GM12878 (cell line): ENCODE results near the gene ARGLU1. TPM values are rescaled to one million over a fixed set of nuclear protein-coding genes. Genes with fewer than 3 reads are reported as not detected.

Experiments used
- DPF2 ChIP-seq: fragments of 450-650 bp; IDR thresholded peaks from 2 replicates; pipeline ENCODE4 v1.6.1; 2017; ENCODE audit warnings: mild to moderate bottlenecking
- EP300 ChIP-seq, 2 experiments: fragments of 150-350 bp in 1 of 2; IDR thresholded peaks; 2 replicates each; pipeline ENCODE4 v1.6.1; 2011 to 2012; ENCODE audit warnings: low read depth in 2 of 2, low read length in 2 of 2, borderline replicate concordance in 1 of 2, improper control_type of control experiment in 1 of 2, inconsistent platforms in 1 of 2; ENCODE audit not compliant: control insufficient read depth in 1 of 2
- FOXM1 ChIP-seq: IDR thresholded peaks from 2 replicates; pipeline ENCODE4 v1.6.1; 2012; ENCODE audit warnings: low read depth, mild to moderate bottlenecking, inconsistent platforms, low read length, moderate library complexity
- HDAC2 ChIP-seq: fragments of 200-600 bp; sonication (generic); IDR thresholded peaks from 2 replicates; pipeline ENCODE4 v1.6.1; 2017
- HDGF ChIP-seq: fragments of 450-650 bp; IDR thresholded peaks from 2 replicates; pipeline ENCODE4 v1.6.1; 2016; ENCODE audit warnings: antibody characterized with exemption
- LARP7 ChIP-seq: fragments of 450-650 bp; IDR thresholded peaks from 2 replicates; pipeline ENCODE4 v1.6.1; 2017; ENCODE audit warnings: mild to moderate bottlenecking
- MEF2A ChIP-seq: IDR thresholded peaks from 2 replicates; pipeline ENCODE4 v1.6.1; 2011; ENCODE audit warnings: low read depth, mild to moderate bottlenecking, low read length, moderate library complexity; ENCODE audit not compliant: insufficient read depth
- PAX5 ChIP-seq: IDR thresholded peaks from 2 replicates; pipeline ENCODE4 v1.6.1; 2011; ENCODE audit warnings: low read depth, low read length, borderline replicate concordance
- RBBP5 ChIP-seq: fragments of 200-600 bp; sonication (generic); conservative IDR thresholded peaks from 2 replicates; pipeline ENCODE4 v1.6.1; 2016
- RCOR1 ChIP-seq: conservative IDR thresholded peaks from 2 replicates; pipeline ENCODE4 v1.6.1; 2012; ENCODE audit warnings: low read depth, low read length, improper control_type of control experiment
- SIX5 ChIP-seq: IDR thresholded peaks from 2 replicates; pipeline ENCODE4 v1.6.1; 2011; ENCODE audit warnings: mild to moderate bottlenecking, low read depth, low read length, moderate library complexity; ENCODE audit not compliant: severe bottlenecking
- SUPT20H ChIP-seq: IDR thresholded peaks from 2 replicates; pipeline ENCODE4 v1.6.1; 2011; ENCODE audit warnings: low read depth, mild to moderate bottlenecking, low read length, moderate library complexity, borderline replicate concordance; ENCODE audit not compliant: control insufficient read depth
- SUZ12 ChIP-seq: fragments of 200-600 bp; sonication (generic); IDR thresholded peaks from one replicate; pipeline ENCODE4 v1.6.1; 2018; ENCODE audit warnings: antibody characterized with exemption, mild to moderate bottlenecking; ENCODE audit not compliant: unreplicated experiment
- TBL1XR1 ChIP-seq: IDR thresholded peaks from 2 replicates; pipeline ENCODE4 v1.6.1; 2012; ENCODE audit warnings: low read depth, low read length, improper control_type of control experiment
- ZNF274 ChIP-seq: IDR thresholded peaks from one replicate; pipeline ENCODE4 v1.8.0; 2011; ENCODE audit not compliant: insufficient read length, insufficient read depth
- polyA plus RNA-seq, 11 experiments: library from polyadenylated mRNA; depleted of rRNA in 4 of 11; unstranded in 6 of 11; stranded (reverse) in 5 of 11; fragments of >200 nt; fragmentation: Nextera tagmentation in 4 of 11; fragmentation: Illumina TruSeq in 1 of 11; extraction: Ambion mirVana in 4 of 11; extraction: Trizol in 1 of 11; gene quantifications; 1 replicate in 1 of 11; 2 replicates in 10 of 11; pipeline versions ENCODE4 v1.2.1 to v1.2.3, GENCODE V29; 2011 to 2016; ENCODE audit warnings: inconsistent platforms in 2 of 11, missing spikeins in 2 of 11, low read depth in 1 of 11
- total RNA-seq, 4 experiments: library from RNA; depleted of rRNA in 3 of 4; stranded (reverse); fragments of >200 nt in 3 of 4; fragmentation: Illumina TruSeq in 1 of 4; extraction: Trizol in 1 of 4; gene quantifications; 2 replicates each; pipeline versions ENCODE4 v1.2.1 to v1.2.3, GENCODE V29; 2013 to 2021
- TF ChIP-seq, protein P1 (sequence below): fragments of 450-650 bp; IDR thresholded peaks from 2 replicates; pipeline ENCODE4 v1.6.1; 2017; ENCODE audit warnings: mild to moderate bottlenecking
- TF ChIP-seq, protein P2 (sequence below): fragments of 450-650 bp; IDR thresholded peaks from 2 replicates; pipeline ENCODE4 v1.6.1; 2017; ENCODE audit warnings: mild to moderate bottlenecking, moderate library complexity
- TF ChIP-seq, protein P3 (sequence below): fragments of 150-350 bp; IDR thresholded peaks from 2 replicates; pipeline ENCODE4 v1.6.1; 2016; ENCODE audit warnings: low read depth, low read length

ARGLU1 gene
- total and polyA plus RNA-seq, 10 of the 15 experiments (the other 5 are each of a cell fraction or from before 2014, with no cell fraction given) = 47.1 to 197 (median 98.3) TPM

DNA sequence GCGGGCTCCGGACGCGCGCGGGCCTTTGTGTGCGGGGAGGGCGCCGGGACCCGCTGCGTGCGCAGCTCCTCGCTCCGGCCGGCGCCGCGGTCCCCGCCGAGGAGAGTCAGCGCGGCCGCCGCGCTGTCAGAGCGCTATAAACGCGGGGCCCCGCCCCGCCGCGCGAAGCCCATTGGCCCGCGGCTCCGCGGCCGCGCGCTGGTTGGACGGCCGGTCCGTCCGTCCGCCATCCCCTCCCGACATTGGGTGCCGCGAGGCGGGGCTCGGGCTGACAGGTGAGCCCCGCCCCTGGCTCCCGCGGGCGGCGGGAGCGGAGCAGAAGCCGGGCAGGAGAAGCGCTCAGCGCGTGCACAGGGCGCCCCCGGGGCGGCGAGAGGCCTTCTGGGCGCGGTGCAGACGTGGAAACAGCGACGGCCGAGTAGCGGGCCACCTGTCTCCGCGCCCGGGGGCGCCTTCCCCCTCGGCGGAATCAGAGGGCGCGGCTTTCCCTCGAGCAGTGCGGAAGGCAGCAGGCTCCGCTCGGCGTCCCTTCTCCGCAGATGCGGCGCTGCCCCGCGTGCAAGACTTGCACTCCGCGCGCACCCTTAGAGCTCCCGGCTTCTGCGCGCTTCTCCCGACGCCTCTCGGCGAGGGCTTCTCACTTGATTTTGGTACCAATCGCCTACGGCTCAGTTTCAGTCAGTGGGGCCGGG lies 32.2 kb downstream of the ARGLU1 start, which contains the start of gene EFNB2 (continued):
- TF ChIP-seq, protein P1, sequence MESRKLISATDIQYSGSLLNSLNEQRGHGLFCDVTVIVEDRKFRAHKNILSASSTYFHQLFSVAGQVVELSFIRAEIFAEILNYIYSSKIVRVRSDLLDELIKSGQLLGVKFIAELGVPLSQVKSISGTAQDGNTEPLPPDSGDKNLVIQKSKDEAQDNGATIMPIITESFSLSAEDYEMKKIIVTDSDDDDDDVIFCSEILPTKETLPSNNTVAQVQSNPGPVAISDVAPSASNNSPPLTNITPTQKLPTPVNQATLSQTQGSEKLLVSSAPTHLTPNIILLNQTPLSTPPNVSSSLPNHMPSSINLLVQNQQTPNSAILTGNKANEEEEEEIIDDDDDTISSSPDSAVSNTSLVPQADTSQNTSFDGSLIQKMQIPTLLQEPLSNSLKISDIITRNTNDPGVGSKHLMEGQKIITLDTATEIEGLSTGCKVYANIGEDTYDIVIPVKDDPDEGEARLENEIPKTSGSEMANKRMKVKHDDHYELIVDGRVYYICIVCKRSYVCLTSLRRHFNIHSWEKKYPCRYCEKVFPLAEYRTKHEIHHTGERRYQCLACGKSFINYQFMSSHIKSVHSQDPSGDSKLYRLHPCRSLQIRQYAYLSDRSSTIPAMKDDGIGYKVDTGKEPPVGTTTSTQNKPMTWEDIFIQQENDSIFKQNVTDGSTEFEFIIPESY = no peak
- TF ChIP-seq EP300 (IDR thresholded peaks at IDR 0.05; ENCODE audit: borderline replicate concordance in 1 of 2, control insufficient read depth in 1 of 2, low read depth in 2 of 2, low read length in 2 of 2) (no peak), SUPT20H (no peak), HDAC2 (no peak), TBL1XR1 (no peak), RCOR1 (no peak), ZNF274 (no peak), DPF2 (peak; percentile 98), FOXM1 (no peak), RBBP5 (no peak), SUZ12 (no peak), HDGF (no peak; the same call in 1 of the 2 replicates), SIX5 (no peak), PAX5 (no peak), LARP7 (no peak), MEF2A (no peak)
- TF ChIP-seq, protein P2, sequence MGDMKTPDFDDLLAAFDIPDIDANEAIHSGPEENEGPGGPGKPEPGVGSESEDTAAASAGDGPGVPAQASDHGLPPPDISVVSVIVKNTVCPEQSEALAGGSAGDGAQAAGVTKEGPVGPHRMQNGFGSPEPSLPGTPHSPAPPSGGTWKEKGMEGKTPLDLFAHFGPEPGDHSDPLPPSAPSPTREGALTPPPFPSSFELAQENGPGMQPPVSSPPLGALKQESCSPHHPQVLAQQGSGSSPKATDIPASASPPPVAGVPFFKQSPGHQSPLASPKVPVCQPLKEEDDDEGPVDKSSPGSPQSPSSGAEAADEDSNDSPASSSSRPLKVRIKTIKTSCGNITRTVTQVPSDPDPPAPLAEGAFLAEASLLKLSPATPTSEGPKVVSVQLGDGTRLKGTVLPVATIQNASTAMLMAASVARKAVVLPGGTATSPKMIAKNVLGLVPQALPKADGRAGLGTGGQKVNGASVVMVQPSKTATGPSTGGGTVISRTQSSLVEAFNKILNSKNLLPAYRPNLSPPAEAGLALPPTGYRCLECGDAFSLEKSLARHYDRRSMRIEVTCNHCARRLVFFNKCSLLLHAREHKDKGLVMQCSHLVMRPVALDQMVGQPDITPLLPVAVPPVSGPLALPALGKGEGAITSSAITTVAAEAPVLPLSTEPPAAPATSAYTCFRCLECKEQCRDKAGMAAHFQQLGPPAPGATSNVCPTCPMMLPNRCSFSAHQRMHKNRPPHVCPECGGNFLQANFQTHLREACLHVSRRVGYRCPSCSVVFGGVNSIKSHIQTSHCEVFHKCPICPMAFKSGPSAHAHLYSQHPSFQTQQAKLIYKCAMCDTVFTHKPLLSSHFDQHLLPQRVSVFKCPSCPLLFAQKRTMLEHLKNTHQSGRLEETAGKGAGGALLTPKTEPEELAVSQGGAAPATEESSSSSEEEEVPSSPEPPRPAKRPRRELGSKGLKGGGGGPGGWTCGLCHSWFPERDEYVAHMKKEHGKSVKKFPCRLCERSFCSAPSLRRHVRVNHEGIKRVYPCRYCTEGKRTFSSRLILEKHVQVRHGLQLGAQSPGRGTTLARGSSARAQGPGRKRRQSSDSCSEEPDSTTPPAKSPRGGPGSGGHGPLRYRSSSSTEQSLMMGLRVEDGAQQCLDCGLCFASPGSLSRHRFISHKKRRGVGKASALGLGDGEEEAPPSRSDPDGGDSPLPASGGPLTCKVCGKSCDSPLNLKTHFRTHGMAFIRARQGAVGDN = no peak
- TF ChIP-seq, protein P3, sequence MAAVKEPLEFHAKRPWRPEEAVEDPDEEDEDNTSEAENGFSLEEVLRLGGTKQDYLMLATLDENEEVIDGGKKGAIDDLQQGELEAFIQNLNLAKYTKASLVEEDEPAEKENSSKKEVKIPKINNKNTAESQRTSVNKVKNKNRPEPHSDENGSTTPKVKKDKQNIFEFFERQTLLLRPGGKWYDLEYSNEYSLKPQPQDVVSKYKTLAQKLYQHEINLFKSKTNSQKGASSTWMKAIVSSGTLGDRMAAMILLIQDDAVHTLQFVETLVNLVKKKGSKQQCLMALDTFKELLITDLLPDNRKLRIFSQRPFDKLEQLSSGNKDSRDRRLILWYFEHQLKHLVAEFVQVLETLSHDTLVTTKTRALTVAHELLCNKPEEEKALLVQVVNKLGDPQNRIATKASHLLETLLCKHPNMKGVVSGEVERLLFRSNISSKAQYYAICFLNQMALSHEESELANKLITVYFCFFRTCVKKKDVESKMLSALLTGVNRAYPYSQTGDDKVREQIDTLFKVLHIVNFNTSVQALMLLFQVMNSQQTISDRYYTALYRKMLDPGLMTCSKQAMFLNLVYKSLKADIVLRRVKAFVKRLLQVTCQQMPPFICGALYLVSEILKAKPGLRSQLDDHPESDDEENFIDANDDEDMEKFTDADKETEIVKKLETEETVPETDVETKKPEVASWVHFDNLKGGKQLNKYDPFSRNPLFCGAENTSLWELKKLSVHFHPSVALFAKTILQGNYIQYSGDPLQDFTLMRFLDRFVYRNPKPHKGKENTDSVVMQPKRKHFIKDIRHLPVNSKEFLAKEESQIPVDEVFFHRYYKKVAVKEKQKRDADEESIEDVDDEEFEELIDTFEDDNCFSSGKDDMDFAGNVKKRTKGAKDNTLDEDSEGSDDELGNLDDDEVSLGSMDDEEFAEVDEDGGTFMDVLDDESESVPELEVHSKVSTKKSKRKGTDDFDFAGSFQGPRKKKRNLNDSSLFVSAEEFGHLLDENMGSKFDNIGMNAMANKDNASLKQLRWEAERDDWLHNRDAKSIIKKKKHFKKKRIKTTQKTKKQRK = peak; percentile 53; the same call in 1 of the 2 replicates
